NT2/D1 (cell line): ENCODE data around the gene PGLYRP2.

Experiments
- DNase-seq: peaks from one replicate; pipeline ENCODE4 v3.0.0-alpha.2; 2011; ENCODE audit warnings: low read depth, low spot score
- H3K27me3 ChIP-seq: 2 replicates; pipeline ENCODE4 v1.6.0; 2011; ENCODE audit warnings: mild to moderate bottlenecking; ENCODE audit not compliant: insufficient read length, insufficient read depth
- H3K36me3 ChIP-seq: 2 replicates; pipeline ENCODE4 v1.6.1; 2011; ENCODE audit warnings: mild to moderate bottlenecking, low read length, mixed read lengths; ENCODE audit not compliant: insufficient read depth, insufficient read length
- H3K4me1 ChIP-seq: 2 replicates; pipeline ENCODE4 v1.5.1; 2011; ENCODE audit not compliant: insufficient read depth, insufficient read length
- H3K4me3 ChIP-seq: 2 replicates; pipeline ENCODE4 v1.5.1; 2011; ENCODE audit warnings: low read depth; ENCODE audit not compliant: insufficient read length
- H3K9ac ChIP-seq: 2 replicates; pipeline ENCODE4 v1.6.0; 2011; ENCODE audit warnings: low read depth; ENCODE audit not compliant: insufficient read length
- H3K9me3 ChIP-seq: 2 replicates; pipeline ENCODE4 v1.5.1; 2011; ENCODE audit warnings: mild to moderate bottlenecking, low read length; ENCODE audit not compliant: insufficient read depth
- SUZ12 ChIP-seq: IDR thresholded peaks from 2 replicates; pipeline ENCODE4 v1.6.1; 2011; ENCODE audit not compliant: insufficient read length, insufficient read depth; ENCODE audit errors: extremely low read depth
- YY1 ChIP-seq: IDR thresholded peaks from 2 replicates; pipeline ENCODE4 v1.6.1; 2011; ENCODE audit not compliant: insufficient read length, insufficient read depth
- ZNF274 ChIP-seq: IDR thresholded peaks from 2 replicates; pipeline ENCODE4 v1.6.1; 2011; ENCODE audit warnings: mild to moderate bottlenecking, low read depth, low read length

The PGLYRP2 gene

DNA sequence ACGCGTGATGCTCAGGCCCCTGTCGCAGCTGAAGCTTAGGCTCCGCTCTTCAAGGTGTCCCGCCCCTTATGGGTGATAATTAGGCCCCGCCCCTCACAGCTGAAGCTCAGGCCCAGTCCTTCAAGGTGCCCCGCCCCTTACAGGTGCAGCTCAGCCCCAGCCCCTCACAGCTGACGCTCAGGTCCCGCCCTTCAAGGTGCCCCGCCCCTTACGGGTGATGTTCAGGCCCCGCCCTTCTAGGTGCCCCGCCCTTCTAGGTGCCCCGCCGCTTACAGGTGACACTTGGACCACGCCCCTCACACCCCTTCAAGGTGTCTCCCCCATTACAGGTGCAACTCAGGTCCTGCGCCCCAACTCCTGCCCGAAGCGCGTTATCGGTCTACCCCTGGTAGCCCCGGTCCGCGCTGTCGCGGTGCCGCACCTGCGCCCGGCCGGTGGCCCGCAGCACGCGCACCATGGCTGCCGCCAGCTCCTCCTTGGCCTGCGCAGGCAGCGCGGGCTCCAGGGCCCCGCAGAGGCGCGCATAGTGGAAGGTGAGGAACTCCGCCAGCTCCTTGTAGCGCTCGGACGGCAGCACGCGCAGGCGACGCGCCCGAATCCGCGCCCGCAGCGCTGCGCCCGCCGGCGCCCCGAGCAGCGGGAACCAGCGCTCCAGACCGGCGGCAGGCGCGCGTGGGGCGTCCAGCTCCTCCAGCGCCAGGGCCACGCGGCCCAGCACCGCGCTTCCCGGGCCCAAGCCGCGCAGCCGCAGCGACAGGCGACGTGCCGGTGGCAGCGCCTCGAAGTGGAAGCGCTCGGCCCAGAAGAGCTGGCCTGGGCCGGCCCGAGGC is 22.2 kb downstream of the PGLYRP2 start:
- peaks cover 81% of the 10 kb centered on the region for H3K27me3 ChIP-seq
- H3K36me3 ChIP-seq = no peaks in the 10 kb centered on the region
- H3K9ac ChIP-seq = peak overlapping the region; percentile 65
- H3K4me3 ChIP-seq = peak overlapping the region; percentile 49
- peaks cover 27% of the 10 kb centered on the region for H3K4me1 ChIP-seq
- DNase-seq = peak; percentile 48
- H3K9me3 ChIP-seq = no peaks in the 10 kb centered on the region
- TF ChIP-seq YY1 = no peak
- peak; percentile 80 for TF ChIP-seq SUZ12
- TF ChIP-seq ZNF274 = no peak

DNA sequence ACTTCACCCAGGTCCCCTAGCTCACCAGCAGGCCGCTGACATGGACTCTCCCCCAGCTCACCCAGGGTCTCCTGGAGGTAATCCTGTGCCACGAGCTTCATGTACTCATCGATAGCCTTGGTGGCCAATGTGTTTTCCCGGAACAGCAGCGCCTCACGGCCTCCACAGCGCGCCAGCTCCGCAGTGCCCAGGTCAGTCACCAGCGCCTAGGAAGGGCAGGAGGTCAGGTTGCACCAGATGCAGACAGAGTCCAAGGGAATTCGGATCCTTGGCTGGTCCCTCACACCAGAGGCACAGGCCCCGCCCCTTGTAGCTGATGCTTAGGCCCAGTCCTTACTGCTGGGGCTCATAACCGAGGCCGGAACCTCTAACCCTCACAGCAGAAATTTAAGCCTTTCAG is 22.9 kb downstream of the PGLYRP2 start:
- TF ChIP-seq YY1 = no peak
- TF ChIP-seq ZNF274 = no peak
- no peak for TF ChIP-seq SUZ12
- H3K36me3 ChIP-seq = no peaks in the 10 kb centered on the region
- DNase-seq = no peak
- peak overlapping the region; percentile 15 for H3K9ac ChIP-seq
- H3K27me3 ChIP-seq = peaks cover 81% of the 10 kb centered on the region
- H3K4me1 ChIP-seq = peaks cover 25% of the 10 kb centered on the region
- H3K4me3 ChIP-seq = peak overlapping the region; percentile 49
- H3K9me3 ChIP-seq = no peaks in the 10 kb centered on the region

DNA sequence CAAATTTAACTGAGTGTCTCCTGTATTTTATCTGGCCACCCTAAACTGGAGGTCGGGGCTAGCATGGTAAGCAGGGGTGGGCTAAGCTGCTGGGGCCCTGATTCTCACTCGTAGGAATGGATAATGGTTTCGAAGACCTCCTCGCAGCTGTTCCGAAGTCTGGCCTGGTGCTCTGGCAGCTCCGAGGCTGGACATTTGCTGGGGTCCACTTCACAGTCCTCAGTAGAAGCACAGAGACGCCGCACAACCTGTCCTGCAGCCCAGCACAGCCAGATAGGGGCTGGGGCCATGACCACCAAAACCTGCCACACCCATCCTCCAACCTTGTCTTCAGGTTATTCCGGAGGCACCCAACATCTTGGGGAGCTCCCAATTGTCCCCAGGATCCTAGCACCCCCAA is 23.3 kb downstream of the PGLYRP2 start:
- Histone ChIP-seq H3K9me3 (no peaks in the 10 kb centered on the region), H3K4me1 (peaks cover 23% of the 10 kb centered on the region), H3K9ac (peak overlapping the region; percentile 15), H3K27me3 (peaks cover 80% of the 10 kb centered on the region), H3K36me3 (no peaks in the 10 kb centered on the region), H3K4me3 (no peak overlapping the region)
- no peak for DNase-seq
- TF ChIP-seq ZNF274 (no peak), SUZ12 (no peak), YY1 (no peak)

DNA sequence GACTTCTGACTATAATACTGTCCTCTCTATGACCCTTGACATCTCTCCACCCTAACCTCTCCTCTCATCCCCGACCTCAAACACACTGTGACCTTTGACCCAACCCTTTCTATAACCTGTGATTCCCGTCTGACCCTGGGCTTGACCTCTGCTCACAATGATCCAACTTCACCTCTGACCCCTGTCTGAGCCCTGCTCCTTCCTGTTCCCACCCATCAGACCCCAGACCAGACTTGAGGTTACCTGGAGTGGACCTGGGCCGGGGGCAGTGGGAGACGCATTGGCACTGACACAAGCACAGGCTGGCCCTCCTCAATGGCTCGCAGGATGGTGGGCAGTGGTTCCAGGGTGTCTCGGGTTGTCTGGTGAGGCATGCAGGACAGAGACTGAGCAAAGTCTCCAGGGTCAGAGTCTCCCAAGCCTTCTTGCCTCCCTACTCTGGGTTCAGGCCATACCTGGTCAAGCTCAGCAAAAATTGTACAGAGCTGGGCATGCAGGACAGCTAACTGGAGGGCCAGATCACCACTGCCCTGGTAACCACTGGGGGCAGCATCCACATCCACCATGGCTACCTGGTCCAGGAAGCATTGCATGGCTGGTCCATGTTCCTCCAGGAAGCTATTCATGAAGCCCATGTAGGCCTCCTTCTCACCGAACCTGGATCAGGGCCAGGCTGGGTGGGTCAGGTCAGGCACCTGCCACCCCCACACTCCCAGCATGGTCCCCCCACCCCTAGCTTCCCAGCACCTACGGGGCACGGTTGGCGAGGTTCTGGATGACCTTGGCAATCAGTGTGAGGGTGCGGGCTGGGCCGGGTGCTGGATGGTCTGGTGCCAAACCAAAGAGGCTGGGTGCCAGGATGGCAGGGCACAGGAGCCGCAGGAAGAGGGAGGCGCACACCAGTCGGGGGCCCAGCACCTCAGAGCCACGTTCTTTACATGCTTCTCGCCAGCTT is 25.1 kb downstream of the PGLYRP2 start:
- DNase-seq = no peak
- no peaks in the 10 kb centered on the region for H3K36me3 ChIP-seq
- H3K27me3 ChIP-seq = peaks cover 63% of the 10 kb centered on the region
- H3K4me1 ChIP-seq = peaks cover 21% of the 10 kb centered on the region
- no peaks in the 10 kb centered on the region for H3K9me3 ChIP-seq
- no peak overlapping the region for H3K9ac ChIP-seq
- H3K4me3 ChIP-seq = no peak overlapping the region
- TF ChIP-seq YY1 = no peak

DNA sequence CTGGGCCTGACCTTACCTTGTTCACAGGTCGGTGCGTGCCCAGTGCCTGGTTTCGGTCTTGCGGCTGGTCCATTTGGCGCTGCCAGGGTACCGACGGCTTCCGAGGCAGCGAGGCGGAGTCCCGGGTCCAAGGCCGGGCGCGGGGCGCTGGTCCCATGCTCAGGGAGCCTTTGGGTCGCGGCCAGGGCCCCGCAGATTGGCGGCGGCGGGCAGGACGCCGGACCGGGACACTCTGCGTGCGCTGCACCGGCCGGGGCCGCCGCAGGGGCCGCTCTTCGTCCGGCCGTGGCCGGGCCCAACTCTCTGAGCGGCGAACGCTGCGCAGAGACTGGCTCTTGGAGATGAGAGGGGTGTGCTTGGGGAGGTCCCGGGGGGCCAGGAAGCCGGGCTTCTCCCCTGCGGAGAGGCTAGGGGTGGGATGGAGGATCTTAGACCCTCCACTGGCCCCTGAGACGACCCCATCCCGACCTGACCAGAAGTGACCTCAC is 26.2 kb downstream of the PGLYRP2 start:
- Histone ChIP-seq H3K9me3 (no peaks in the 10 kb centered on the region), H3K36me3 (no peaks in the 10 kb centered on the region), H3K4me3 (peak overlapping the region; percentile 42), H3K4me1 (peaks cover 18% of the 10 kb centered on the region), H3K9ac (peak overlapping the region; percentile 76), H3K27me3 (peaks cover 54% of the 10 kb centered on the region)
- DNase-seq = no peak
- no peak for TF ChIP-seq SUZ12
- TF ChIP-seq ZNF274 = no peak
- no peak for TF ChIP-seq YY1

DNA sequence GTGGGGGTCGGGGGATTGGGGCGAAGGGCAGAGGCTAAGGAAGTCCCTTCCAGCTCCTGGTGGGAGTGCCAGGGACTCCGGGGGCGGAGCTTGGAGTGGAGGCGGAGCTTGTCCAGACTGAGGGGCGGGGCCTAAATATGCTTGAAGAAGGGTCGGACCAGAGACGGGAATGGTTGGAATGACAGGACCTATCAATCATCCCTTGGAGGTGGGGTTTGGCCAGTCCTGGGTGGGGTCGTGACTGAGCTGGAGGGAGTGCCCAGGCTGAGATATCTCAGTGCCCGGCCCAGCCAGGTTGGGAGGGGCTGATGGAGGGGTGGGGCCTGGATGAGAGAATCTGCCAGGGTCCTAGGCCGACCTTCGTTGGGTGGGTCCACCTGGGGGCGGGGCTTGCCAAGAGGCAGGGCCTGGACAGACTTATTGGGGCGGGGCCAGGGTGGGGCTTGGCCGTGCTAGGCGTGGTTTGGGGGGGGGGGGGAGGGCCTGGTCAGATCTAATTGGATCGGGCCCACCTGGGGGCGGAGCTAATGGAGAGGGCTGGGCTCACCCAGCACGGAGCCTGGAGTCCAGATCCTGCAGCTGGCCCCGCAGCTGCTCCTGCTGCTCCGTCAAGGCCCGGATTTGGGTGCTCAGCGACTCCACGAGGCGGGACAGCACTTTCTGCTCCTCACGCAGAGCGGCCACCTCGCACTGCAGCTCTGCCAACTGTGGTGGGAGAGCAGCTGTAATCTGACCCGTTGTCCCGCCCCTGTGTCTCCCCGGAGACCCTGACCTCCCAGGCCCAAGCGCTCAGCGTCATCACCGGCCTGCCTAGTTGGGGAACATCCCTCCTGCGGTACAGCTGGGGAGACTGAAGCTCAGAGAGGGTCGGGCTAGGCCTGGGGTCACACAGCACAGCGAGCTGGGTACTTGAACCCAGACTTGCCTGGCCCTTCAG is 26.9 kb downstream of the PGLYRP2 start:
- Histone ChIP-seq H3K4me3 (peak overlapping the region; percentile 42), H3K36me3 (no peaks in the 10 kb centered on the region), H3K27me3 (peaks cover 46% of the 10 kb centered on the region), H3K4me1 (peaks cover 16% of the 10 kb centered on the region), H3K9ac (peak overlapping the region; percentile 76), H3K9me3 (no peaks in the 10 kb centered on the region)
- TF ChIP-seq ZNF274 (no peak), SUZ12 (no peak), YY1 (no peak)
- peak; percentile 89 for DNase-seq
